ENCODE data around the gene G3BP2.
A peak's percentile ranks its signal among the peaks of the same experiment; 100 is the strongest.

The G3BP2 gene

GRCh38 chr4:75637827-75638226 is 35.4 kb downstream of the G3BP2 start:
- DNase-seq = no peak

GRCh38 chr4:75637176-75637575 is 36.0 kb downstream of the G3BP2 start:
- no peak for DNase-seq

GRCh38 chr4:75634951-75635350 is 38.3 kb downstream of the G3BP2 start:
- no peak for DNase-seq

GRCh38 chr4:75634281-75634680 is 38.9 kb downstream of the G3BP2 start:
- DNase-seq = no peak

GRCh38 chr4:75633846-75634245 is 39.4 kb downstream of the G3BP2 start:
- DNase-seq = no peak

- DNase-seq = no peak
Measured at GRCh38 chr4:75630937-75631329, 42.3 kb downstream of the G3BP2 start.

GRCh38 chr4:75630174-75630936 is 42.9 kb downstream of the G3BP2 start, which contains the start of gene CDKL2:
TSS of gene CDKL2 (minus strand) at chr4:75630528. CDS start at chr4:75625988, 4,540 bp downstream.
- DNase-seq = peak; percentile 88

GRCh38 chr4:75629239-75629638 is 44.0 kb downstream of the G3BP2 start:
- DNase-seq = no peak

- no peak for DNase-seq
Measured at GRCh38 chr4:75623026-75623425, 50.2 kb downstream of the G3BP2 start.

GRCh38 chr4:75621715-75622114 is 51.5 kb downstream of the G3BP2 start:
- DNase-seq = no peak

- no peak for DNase-seq
Measured at GRCh38 chr4:75612306-75612705, 60.9 kb downstream of the G3BP2 start.

- DNase-seq = no peak
Measured at GRCh38 chr4:75605928-75606327, 67.3 kb downstream of the G3BP2 start.

GRCh38 chr4:75599647-75600046 is 73.6 kb downstream of the G3BP2 start:
- DNase-seq = no peak

GRCh38 chr4:75598390-75598789 is 74.8 kb downstream of the G3BP2 start:
- DNase-seq = peak; percentile 31

- no peak for DNase-seq
Measured at GRCh38 chr4:75596061-75596460, 77.2 kb downstream of the G3BP2 start.

- DNase-seq = no peak
Measured at GRCh38 chr4:75593393-75593792, 79.8 kb downstream of the G3BP2 start.

Measured in hematopoietic multipotent progenitor cell treated with erythropoietin and hydrocortisone succinate and interleukin-3 and kit ligand, for 8 days (in vitro differentiated cells).